AG09309 (cell line): ENCODE results near the gene ABR.

Source experiments
- DNase-seq: peaks from one replicate; pipeline ENCODE4 v3.0.0-alpha.2; 2010; ENCODE audit warnings: low read depth
- H3K4me3 ChIP-seq: 2 replicates; pipeline ENCODE4 v1.5.1; 2011; ENCODE audit warnings: mild to moderate bottlenecking, low read depth, low read length, moderate library complexity; ENCODE audit not compliant: control insufficient read depth
- TF ChIP-seq, protein P1 (sequence below): IDR thresholded peaks from 2 replicates; pipeline ENCODE4 v1.5.1; 2011; ENCODE audit warnings: mild to moderate bottlenecking, low read depth, low read length, inconsistent platforms; ENCODE audit not compliant: insufficient read depth, control insufficient read depth; ENCODE audit errors: missing control alignments

ABR gene

DNA sequence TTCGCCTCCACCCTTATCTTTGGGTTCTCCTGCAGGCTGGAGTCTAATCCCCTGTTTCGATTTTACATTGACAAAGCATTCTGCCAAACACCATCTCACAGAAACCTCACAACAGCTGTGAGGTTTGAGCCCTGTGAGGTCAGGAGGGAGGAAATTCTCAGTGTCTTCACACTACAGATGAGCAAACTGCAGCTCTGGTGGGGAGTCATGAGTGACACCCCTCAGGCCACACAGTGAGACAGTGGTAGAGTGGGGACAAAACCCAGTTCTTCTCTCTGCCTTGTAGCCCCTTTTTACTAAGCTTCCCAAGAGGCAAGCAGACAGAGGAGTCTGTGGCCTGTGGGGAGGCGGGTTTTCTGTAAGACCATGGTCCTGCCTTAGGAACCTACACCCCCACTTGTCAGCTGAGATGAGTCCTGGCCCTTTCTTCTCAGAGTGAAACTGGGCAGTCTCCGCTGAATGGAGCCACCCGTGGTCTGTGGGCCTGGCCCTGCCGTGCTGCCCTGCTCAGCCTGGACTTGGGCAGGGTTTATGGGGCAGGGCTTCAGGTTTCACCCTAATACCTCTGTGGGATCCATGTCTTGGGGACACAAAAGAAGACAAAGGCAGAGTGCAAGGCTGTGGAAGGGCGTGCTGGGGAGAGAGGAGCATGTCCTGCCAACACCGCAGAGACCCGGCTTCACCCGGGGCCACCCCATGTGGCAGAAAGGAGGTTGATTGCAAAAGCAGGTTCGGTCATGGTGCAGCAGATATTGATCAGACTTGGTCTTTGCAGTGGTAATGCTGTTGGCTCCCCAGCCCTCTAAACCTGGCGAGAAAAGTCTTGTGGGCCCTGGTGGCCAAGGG, 59.0 kb downstream of the ABR start:
- H3K4me3 ChIP-seq, result no peak overlapping the region
- DNase-seq, result no peak
- TF ChIP-seq, protein P1, sequence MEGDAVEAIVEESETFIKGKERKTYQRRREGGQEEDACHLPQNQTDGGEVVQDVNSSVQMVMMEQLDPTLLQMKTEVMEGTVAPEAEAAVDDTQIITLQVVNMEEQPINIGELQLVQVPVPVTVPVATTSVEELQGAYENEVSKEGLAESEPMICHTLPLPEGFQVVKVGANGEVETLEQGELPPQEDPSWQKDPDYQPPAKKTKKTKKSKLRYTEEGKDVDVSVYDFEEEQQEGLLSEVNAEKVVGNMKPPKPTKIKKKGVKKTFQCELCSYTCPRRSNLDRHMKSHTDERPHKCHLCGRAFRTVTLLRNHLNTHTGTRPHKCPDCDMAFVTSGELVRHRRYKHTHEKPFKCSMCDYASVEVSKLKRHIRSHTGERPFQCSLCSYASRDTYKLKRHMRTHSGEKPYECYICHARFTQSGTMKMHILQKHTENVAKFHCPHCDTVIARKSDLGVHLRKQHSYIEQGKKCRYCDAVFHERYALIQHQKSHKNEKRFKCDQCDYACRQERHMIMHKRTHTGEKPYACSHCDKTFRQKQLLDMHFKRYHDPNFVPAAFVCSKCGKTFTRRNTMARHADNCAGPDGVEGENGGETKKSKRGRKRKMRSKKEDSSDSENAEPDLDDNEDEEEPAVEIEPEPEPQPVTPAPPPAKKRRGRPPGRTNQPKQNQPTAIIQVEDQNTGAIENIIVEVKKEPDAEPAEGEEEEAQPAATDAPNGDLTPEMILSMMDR, result no peak

DNA sequence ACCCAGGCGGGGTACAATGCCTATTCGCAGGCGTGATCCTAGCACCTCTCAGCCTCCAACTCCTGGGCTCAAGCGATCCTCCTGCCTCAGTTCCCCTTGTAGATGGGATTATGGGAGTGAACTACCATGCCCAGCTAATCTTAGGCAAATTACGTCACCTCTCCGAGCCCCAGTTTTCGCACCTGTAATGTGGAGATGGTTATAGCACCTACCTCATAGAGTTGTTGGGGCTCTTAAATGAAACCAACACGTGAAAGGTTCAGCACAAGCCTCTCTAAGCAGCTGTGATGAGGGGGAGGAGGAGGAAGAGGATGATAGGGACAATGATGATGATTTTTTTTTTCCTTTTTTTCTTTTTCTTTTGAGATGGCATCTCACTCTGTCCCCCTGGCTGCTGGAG, 59.9 kb downstream of the ABR start:
- H3K4me3 ChIP-seq, result no peak overlapping the region
- DNase-seq, result no peak
- TF ChIP-seq, protein P1, result no peak

DNA sequence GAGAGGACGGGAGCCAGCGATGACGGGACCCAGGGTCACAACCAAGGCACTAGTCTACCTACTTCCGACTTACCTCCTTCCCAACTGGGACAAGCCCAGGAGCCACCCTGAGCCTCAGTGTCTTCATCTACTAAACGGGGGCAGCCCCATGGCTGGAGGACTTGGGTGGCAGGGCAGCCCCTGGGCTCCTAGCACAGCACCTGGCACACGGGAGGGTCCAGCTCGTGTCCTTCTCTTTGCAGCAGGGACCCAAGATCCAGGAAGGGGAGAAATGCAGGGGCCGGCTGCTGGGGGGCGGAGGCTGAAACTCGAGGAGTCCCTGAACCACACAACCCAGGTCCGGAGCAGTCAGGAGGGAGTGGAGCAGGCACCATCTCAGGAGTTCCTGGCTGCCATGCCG, 63.2 kb downstream of the ABR start:
- H3K4me3 ChIP-seq, result no peak overlapping the region
- TF ChIP-seq, protein P1, result no peak
- no peak for DNase-seq

DNA sequence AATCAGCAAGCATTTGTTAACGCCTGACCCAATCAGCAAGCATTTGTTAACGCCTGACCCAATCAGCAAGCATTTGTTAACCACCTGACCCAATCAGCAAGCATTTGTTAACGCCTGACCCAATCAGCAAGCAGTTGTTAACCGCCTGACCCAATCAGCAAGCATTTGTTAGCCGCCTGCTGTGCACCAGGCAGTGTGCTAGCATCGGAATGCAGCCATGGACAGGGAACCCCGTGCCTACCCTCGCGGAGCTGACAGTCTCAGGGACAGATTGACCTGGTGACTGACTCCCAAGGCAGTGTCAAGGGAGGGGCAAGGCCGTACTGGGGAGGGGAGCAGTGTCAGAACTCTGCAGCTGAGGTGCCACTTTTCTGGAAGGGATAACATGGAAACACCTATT, 66.9 kb downstream of the ABR start:
- DNase-seq, result no peak
- TF ChIP-seq, protein P1, result no peak
- no peak overlapping the region for H3K4me3 ChIP-seq

DNA sequence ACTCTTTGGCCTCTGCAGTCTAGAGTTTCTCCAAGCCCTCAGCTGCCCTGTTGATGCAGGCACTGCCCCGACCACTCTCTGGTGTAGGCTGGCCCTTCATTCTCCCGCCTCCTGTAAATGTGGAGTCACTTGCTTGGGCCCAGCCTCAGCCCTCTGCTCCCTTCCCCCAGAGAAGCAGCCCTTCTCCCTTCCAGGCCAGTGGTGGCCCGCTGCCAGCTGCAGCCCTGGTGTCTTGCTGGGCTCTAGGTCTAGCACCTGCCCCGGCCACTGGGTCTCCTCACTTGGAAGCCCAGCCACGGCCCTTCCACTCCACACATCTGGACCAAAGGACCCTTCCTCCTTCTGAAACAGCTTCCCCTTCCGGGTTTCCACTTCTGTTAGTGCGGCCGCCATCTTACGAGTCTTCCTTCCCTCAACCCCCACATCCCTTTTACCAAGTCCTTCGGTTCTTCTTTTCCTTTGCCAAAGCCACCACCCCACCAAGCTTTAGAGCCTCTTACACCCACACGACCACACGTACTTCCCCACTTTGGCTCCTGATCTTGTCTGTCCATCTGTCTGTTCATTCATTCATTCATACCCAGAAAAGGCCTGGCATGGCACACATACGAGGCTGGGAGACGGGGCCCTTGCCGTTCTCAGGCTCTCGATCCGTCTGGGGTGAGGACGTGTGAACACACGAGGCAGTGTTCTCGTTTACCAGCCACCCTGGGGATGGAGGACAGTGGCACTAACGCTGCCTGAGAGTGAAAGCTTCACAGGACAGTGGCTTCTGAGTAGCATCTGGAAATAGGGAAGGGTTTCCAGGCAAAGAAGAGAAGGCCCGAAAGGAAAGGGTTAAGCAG, 68.0 kb downstream of the ABR start:
- H3K4me3 ChIP-seq, result no peak overlapping the region
- DNase-seq, result no peak
- TF ChIP-seq, protein P1, result no peak

DNA sequence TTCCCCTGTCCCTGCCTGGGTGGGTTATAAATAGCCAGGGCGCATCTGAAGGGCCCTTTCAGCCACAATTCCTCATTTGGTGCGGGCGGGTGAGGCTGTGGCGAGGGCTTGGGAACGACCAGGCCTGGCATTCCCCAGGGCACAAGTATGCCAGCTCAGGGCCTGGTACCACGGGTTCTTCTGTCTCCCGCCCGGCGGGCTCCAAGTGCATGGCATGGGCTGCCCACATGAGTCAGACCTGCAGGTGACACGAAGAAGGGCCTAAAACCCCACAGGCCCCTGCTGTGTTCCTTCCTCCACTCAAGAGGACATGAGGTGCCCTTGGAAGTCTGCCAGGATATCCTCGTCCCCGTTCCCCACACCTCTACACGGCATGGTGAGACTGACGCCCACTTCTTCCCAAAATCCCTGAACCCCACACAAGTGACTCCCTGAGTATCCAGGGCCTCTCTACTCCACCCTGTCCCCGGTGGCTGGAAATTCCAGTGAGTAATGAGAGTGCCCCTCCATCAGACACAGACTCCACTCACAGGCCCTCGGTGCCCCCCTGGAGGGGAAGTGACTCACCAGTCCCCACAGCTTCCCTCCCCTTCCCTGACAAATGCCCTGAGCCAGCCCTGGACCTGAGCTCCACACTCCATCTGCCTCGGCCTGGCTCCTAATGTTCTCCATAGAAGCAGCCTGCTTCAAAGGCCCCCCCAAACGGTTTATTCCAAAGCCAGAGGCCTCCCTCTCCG, 68.8 kb downstream of the ABR start:
- no peak overlapping the region for H3K4me3 ChIP-seq
- TF ChIP-seq, protein P1, result no peak
- peak; percentile 49 for DNase-seq
